Subcutaneous abdominal adipose tissue (tissue), 5 donors: ENCODE results near the gene MKRN1.

Experiments used
- H3K27ac ChIP-seq: one replicate; pipeline ENCODE4 v1.7.0; 2013; ENCODE audit warnings: low read depth, mild to moderate bottlenecking, inconsistent platforms, low read length, moderate library complexity
- H3K27me3 ChIP-seq, 5 donors: one replicate each; pipeline ENCODE4 v1.7.0; 2013; ENCODE audit warnings: low read length in 5 of 5, inconsistent platforms in 1 of 5; ENCODE audit not compliant: control insufficient read depth in 5 of 5, insufficient read depth in 4 of 5
- H3K36me3 ChIP-seq, 5 donors: one replicate each; pipeline ENCODE4 v1.7.0; 2013; ENCODE audit warnings: low read length in 5 of 5; ENCODE audit not compliant: control insufficient read depth in 5 of 5, insufficient read depth in 5 of 5
- H3K4me1 ChIP-seq, 5 donors: one replicate each; pipeline ENCODE4 v1.7.0; 2013; ENCODE audit warnings: low read length in 5 of 5, mild to moderate bottlenecking in 3 of 5, moderate library complexity in 1 of 5; ENCODE audit not compliant: control insufficient read depth in 5 of 5, insufficient read depth in 5 of 5
- H3K4me3 ChIP-seq, 5 donors: one replicate each; pipeline ENCODE4 v1.7.0; 2013; ENCODE audit warnings: low read length in 5 of 5, low read depth in 1 of 5
- H3K9ac ChIP-seq, 5 donors: one replicate each; pipeline ENCODE4 v1.7.0; 2013; ENCODE audit warnings: low read length in 5 of 5, mild to moderate bottlenecking in 4 of 5, moderate library complexity in 3 of 5
- H3K9me3 ChIP-seq, 5 donors: one replicate each; pipeline ENCODE4 v1.7.0; 2013; ENCODE audit warnings: low read length in 5 of 5; ENCODE audit not compliant: control insufficient read depth in 5 of 5
- donor health status: healthy.
- donor health status: healthy.
- donor health status: healthy.
- donor health status: healthy.
- donor health status: healthy.

The MKRN1 gene

GRCh38 chr7:140479062-140479738, at the start of gene MKRN1:
Gene MKRN1 (minus strand): TSS chr7:140479505. CDS start chr7:140479344, 161 bp downstream.
- H3K9ac ChIP-seq, result peak within 1 kb of the TSS; percentile 5 to 82 (median 79)
- no peaks in the 10 kb centered on the region for H3K9me3 ChIP-seq
- H3K27me3 ChIP-seq, result no peaks in the 10 kb centered on the region
- H3K36me3 ChIP-seq, result no peaks in the 10 kb centered on the region
- H3K4me3 ChIP-seq, result peak within 1 kb of the TSS; percentile 80 to 98 (median 90)
- H3K4me1 ChIP-seq, result peaks cover 2 to 27% (median 22%) of the 10 kb centered on the region in 5 donors
- peak within 1 kb of the TSS; percentile 50 for H3K27ac ChIP-seq

GRCh38 chr7:140526787-140527664, 47.7 kb upstream of the MKRN1 start:
- H3K27me3 ChIP-seq, result peaks cover 0 to 4% (median 0%) of the 10 kb centered on the region in 5 donors
- no peaks in the 10 kb centered on the region for H3K9me3 ChIP-seq
- no peak overlapping the region for H3K9ac ChIP-seq
- peaks cover 0 to 36% (median 32%) of the 10 kb centered on the region in 5 donors for H3K36me3 ChIP-seq
- peaks cover 0 to 3% (median 0%) of the 10 kb centered on the region in 5 donors for H3K4me1 ChIP-seq
- H3K4me3 ChIP-seq, result no peak overlapping the region
- no peak overlapping the region for H3K27ac ChIP-seq

- Histone ChIP-seq H3K36me3 (peaks cover 0 to 42% (median 39%) of the 10 kb centered on the region in 5 donors), H3K4me1 (peaks cover 0 to 3% (median 0%) of the 10 kb centered on the region in 5 donors), H3K27me3 (peaks cover 0 to 4% (median 0%) of the 10 kb centered on the region in 5 donors), H3K4me3 (no peak overlapping the region), H3K9ac (no peak overlapping the region), H3K27ac (no peak overlapping the region), H3K9me3 (no peaks in the 10 kb centered on the region)
These were observed 46.9 kb upstream of the MKRN1 start for GRCh38 chr7:140526214-140526613.

- Histone ChIP-seq H3K9me3 (no peaks in the 10 kb centered on the region), H3K4me3 (no peak overlapping the region), H3K27ac (no peak overlapping the region), H3K4me1 (peaks cover 0 to 3% (median 0%) of the 10 kb centered on the region in 5 donors), H3K9ac (no peak overlapping the region), H3K27me3 (peaks cover 0 to 4% (median 0%) of the 10 kb centered on the region in 5 donors), H3K36me3 (peaks cover 0 to 42% (median 39%) of the 10 kb centered on the region in 5 donors)
These were observed 46.4 kb upstream of the MKRN1 start for GRCh38 chr7:140525743-140526142.

GRCh38 chr7:140521421-140521820, 42.1 kb upstream of the MKRN1 start:
- H3K4me1 ChIP-seq, result peaks cover 0 to 22% (median 19%) of the 10 kb centered on the region in 5 donors
- H3K27ac ChIP-seq, result no peak overlapping the region
- peaks cover 0 to 46% (median 37%) of the 10 kb centered on the region in 5 donors for H3K36me3 ChIP-seq
- H3K27me3 ChIP-seq, result no peaks in the 10 kb centered on the region
- no peak overlapping the region for H3K9ac ChIP-seq
- H3K4me3 ChIP-seq, result no peak overlapping the region
- no peaks in the 10 kb centered on the region for H3K9me3 ChIP-seq

GRCh38 chr7:140519007-140519399, 39.7 kb upstream of the MKRN1 start:
- H3K9me3 ChIP-seq, result no peaks in the 10 kb centered on the region
- no peak overlapping the region for H3K4me3 ChIP-seq
- peaks cover 0 to 21% (median 19%) of the 10 kb centered on the region in 5 donors for H3K4me1 ChIP-seq
- H3K9ac ChIP-seq, result peak overlapping the region in 2 of 5 donors; percentile 28 to 32
- peak overlapping the region; percentile 41 for H3K27ac ChIP-seq
- peaks cover 0 to 34% (median 26%) of the 10 kb centered on the region in 5 donors for H3K36me3 ChIP-seq
- H3K27me3 ChIP-seq, result no peaks in the 10 kb centered on the region

GRCh38 chr7:140518370-140519006, 39.2 kb upstream of the MKRN1 start:
- H3K4me1 ChIP-seq, result peaks cover 0 to 20% (median 19%) of the 10 kb centered on the region in 5 donors
- peaks cover 0 to 30% (median 23%) of the 10 kb centered on the region in 5 donors for H3K36me3 ChIP-seq
- H3K9ac ChIP-seq, result peak overlapping the region in 2 of 5 donors; percentile 28 to 32
- no peak overlapping the region for H3K4me3 ChIP-seq
- no peaks in the 10 kb centered on the region for H3K27me3 ChIP-seq
- peak overlapping the region; percentile 41 for H3K27ac ChIP-seq
- H3K9me3 ChIP-seq, result no peaks in the 10 kb centered on the region

- no peak overlapping the region for H3K4me3 ChIP-seq
- no peak overlapping the region for H3K9ac ChIP-seq
- H3K27me3 ChIP-seq, result no peaks in the 10 kb centered on the region
- H3K27ac ChIP-seq, result peak overlapping the region; percentile 41
- H3K9me3 ChIP-seq, result no peaks in the 10 kb centered on the region
- H3K36me3 ChIP-seq, result peaks cover 0 to 23% (median 17%) of the 10 kb centered on the region in 5 donors
- peaks cover 0 to 20% (median 19%) of the 10 kb centered on the region in 5 donors for H3K4me1 ChIP-seq
These were observed 38.5 kb upstream of the MKRN1 start for GRCh38 chr7:140517546-140518369.

- Histone ChIP-seq H3K9ac (no peak overlapping the region), H3K9me3 (no peaks in the 10 kb centered on the region), H3K4me3 (no peak overlapping the region), H3K27me3 (no peaks in the 10 kb centered on the region), H3K27ac (no peak overlapping the region), H3K4me1 (peaks cover 0 to 6% (median 0%) of the 10 kb centered on the region in 5 donors), H3K36me3 (peaks cover 0 to 1% (median 0%) of the 10 kb centered on the region in 5 donors)
These were observed 33.2 kb upstream of the MKRN1 start for GRCh38 chr7:140512317-140513000.
